Skeletal muscle cell (primary cell): Measurements from ENCODE around the gene TMC5.

Experiments used
- DNase-seq: peaks from one replicate; pipeline ENCODE4 v3.0.0-alpha.2; 2010; ENCODE audit warnings: low read depth
- H3K4me3 ChIP-seq: 2 replicates; pipeline ENCODE4 v1.5.1; 2011; ENCODE audit warnings: low read depth, mild to moderate bottlenecking, control low read depth, low read length, moderate library complexity

The TMC5 gene

DNA sequence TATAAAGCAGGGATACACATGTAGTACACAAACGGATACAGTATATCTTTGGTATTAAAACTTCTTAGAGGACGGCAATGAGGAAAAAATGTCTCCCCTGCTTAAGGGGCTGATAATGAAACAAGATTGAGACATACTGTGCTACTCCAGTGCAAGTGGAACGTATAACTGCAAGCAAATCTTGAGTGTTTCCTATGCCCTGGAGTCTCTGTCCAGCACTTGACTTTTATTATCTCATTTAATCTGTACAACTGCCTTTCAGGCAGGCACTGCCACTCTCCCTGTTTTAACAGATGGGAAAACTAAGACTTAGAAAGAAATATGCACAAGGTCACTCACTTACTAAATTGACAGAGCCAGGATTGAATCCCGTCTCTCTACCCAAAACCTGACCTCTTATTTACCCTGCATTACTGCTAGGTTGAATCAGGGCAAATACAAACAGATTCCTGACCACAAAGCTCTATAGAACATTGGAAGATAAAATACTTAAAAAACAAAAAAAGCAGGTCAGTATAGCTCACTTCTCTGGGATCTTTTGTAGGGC is 28.7 kb downstream of the TMC5 start:
- no peak overlapping the region for H3K4me3 ChIP-seq
- no peak for DNase-seq

DNA sequence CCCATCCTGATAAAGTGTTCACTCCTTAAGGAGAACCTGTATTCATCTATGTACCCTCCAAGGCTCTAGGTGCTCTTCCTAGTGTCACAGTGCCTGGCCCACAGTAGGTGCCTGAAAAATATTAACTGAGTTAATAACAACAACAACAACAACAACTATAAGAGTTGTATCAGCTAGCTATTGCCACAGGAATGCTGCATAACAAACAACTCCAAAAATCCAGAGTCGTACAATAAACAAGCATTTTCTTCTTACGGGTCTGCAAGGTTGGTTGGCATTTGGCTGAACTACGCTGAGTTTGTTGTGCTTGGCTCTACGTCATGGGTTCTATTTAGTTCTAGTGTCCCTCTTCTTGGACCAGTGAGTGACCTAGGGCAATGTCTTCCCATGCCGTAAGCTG is 29.2 kb downstream of the TMC5 start:
- H3K4me3 ChIP-seq = no peak overlapping the region
- DNase-seq = no peak

DNA sequence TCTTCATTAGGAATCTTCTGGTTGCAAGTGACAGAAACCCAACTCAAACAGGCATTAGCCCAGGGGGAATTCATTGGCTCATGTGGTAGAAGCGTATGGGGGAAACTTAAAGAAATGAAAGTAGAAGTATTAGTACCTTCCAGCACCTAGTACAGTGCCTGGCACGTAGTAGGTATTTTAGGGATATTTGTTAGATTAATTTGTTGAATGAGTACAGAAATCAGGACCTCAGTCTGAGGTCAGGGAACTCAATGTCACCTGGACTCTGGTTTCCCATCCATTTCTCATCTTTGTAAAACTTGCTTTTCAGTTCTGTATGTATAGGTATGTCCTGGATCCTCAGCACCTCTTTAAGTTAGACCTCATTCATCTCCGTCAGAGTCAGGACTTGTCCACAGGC is 32.5 kb downstream of the TMC5 start:
- no peak for DNase-seq
- no peak overlapping the region for H3K4me3 ChIP-seq

DNA sequence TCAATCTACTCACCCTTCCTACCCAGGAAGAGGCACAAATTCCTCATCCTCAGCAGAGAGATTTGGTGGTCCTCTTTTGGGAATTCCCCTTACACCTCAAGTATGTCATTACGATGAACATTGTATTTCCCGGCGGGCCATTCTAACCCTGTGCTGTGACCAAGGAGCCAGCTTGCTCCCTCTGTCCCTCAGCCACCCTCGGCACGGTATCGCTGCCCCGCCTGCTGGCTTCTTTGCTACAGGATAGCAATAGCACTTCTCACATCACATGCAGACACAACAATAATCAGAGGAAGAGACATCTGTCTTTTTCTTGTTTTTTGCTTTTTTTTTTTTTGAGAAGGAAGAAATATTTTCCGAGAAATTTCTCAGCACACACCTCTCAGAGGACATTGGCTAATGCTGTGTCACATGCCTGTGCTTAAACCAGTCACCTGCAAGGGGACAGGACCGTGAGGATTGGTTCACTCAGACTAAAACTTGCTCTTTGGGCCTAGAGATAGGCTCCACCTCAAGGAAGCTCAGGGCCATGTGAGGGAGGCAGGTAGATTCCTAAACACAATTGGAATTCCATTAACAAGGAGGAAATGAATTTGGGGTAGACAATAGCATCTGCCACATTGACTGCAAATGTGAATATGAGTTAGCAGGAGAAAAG is 41.2 kb downstream of the TMC5 start:
- DNase-seq = no peak
- H3K4me3 ChIP-seq = no peak overlapping the region

DNA sequence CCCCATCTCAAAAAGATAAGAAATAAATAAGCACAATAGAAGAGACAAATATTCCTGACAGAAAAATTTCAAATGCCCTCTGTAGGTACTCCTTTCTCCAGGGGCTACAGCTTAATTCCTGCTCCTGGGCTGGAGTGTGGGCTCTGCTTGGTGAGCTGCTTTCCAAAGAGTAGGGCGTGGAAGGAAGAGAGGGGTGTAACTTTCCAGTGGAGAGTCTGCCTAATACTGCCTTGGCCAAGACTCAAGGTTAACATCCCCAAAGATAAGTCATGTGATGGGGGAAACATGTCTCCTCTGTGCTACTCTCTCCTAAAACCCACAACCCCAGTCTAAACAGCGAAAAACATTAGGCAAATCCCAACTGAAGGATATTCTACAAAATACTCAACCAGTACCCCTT is 42.7 kb downstream of the TMC5 start:
- no peak for DNase-seq
- H3K4me3 ChIP-seq = no peak overlapping the region

DNA sequence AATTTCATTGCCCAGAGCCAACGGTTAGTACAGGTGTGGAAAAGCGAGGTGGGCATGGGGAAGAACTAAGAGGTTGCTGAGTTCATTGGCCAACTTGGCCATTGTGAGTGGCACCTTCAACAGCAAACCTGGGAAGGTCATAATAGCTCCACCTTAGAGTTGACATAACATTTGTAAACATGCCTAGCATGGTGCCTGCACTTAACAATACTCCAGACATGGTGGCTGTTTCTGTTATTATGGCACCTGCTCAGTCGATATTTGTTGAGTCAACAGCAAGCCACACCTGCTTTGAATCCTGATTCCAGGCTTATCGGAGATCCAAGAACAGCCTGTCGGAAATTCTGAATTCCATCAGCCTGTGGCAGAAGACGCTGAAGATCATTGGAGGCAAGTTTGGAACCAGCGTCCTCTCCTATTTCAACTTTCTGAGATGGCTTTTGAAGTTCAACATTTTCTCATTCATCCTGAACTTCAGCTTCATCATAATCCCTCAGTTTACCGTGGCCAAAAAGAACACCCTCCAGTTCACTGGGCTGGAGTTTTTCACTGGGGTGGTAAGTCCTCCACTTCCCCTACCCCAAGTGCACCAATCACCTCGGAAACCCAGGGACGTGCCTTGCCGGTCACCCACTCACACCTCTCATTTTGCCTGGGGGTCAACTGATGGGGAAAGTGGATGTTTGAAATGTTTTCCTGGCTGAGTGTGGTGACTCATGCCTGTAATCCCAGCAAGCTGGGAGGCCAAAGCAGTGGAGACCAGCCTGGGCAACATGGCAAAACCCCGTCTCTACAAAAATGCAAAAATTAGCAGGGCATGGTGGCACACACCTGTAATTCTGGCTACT is 46.0 kb downstream of the TMC5 start:
- H3K4me3 ChIP-seq = no peak overlapping the region
- no peak for DNase-seq

GRCh38 chr16:19468300-19468699 is 50.6 kb downstream of the TMC5 start:
- no peak overlapping the region for H3K4me3 ChIP-seq
- no peak for DNase-seq

- no peak for DNase-seq
- no peak overlapping the region for H3K4me3 ChIP-seq
These were observed 54.8 kb downstream of the TMC5 start for GRCh38 chr16:19472482-19472881.

- DNase-seq = no peak
- H3K4me3 ChIP-seq = no peak overlapping the region
These were observed 56.9 kb downstream of the TMC5 start for GRCh38 chr16:19474617-19475016.

DNA sequence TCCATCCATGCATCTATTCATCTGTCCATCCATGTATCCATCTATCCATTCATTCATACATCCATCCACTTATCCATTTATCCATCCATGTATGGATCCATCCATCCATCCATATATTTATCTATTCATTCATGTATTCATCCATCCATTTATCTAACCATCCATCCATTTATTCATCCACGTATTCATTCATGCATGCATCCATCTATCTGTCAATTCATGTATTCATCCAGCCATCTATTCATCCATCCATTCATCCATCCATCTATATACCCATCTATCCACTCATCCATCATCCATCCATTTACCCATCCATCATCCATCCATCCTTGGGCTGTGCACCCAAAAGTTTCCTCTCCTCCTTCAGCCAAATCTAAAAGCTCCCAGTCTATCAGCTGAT is 60.8 kb downstream of the TMC5 start:
- H3K4me3 ChIP-seq = no peak overlapping the region
- DNase-seq = no peak

- no peak for DNase-seq
- H3K4me3 ChIP-seq = no peak overlapping the region
These were observed 61.6 kb downstream of the TMC5 start for GRCh38 chr16:19479302-19479721.

DNA sequence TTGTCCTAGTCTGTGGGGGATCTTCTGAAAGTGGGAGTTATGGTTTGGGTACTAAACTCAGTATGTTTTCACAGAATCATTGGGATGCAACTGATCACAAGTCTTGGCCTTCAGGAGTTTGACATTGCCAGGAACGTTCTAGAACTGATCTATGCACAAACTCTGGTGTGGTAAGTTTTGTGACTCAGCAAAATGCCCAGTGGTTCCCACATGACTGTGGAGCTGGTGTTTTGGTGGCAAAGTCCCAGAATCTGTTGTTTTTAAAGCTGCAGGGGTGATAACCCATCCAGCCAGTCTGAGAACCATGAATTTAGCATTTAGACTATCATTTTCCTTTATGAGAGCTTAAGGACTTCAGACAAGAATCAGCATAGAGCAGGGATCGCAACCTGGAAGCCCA is 63.6 kb downstream of the TMC5 start:
- DNase-seq = no peak
- no peak overlapping the region for H3K4me3 ChIP-seq

- DNase-seq = no peak
- no peak overlapping the region for H3K4me3 ChIP-seq
These were observed 64.1 kb downstream of the TMC5 start for GRCh38 chr16:19481769-19482168.

- DNase-seq = no peak
These were observed 64.6 kb downstream of the TMC5 start for GRCh38 chr16:19482291-19482690.

GRCh38 chr16:19484096-19484495 is 66.4 kb downstream of the TMC5 start:
- no peak for DNase-seq

More at GRCh38 chr16:19482291-19482690, 64.6 kb downstream of the TMC5 start:
- H3K4me3 ChIP-seq = no peak overlapping the region

GRCh38 chr16:19485611-19486010 is 67.9 kb downstream of the TMC5 start:
- no peak for DNase-seq
- no peak overlapping the region for H3K4me3 ChIP-seq

More at GRCh38 chr16:19484096-19484495, 66.4 kb downstream of the TMC5 start:
- H3K4me3 ChIP-seq = no peak overlapping the region

DNA sequence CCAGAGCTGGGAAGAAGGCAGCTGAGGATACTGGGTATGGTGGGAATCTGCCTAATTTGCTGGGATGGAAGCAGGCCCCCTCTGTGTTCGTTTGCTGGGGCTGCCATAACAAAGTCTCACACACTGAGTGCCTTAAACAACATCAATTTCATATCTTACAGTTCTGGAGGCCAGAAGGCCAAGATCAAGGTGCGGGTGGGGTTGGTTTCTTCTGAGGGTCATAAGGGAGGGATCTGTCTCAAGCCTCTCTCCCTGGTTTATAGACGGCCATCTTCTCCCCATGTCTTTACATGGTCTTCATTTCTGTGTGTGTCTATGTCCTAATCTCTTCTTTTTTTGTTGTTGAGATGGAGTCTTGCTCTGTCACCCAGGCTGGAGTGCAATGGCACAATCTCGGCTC is 68.4 kb downstream of the TMC5 start:
- DNase-seq = no peak
- H3K4me3 ChIP-seq = no peak overlapping the region

DNA sequence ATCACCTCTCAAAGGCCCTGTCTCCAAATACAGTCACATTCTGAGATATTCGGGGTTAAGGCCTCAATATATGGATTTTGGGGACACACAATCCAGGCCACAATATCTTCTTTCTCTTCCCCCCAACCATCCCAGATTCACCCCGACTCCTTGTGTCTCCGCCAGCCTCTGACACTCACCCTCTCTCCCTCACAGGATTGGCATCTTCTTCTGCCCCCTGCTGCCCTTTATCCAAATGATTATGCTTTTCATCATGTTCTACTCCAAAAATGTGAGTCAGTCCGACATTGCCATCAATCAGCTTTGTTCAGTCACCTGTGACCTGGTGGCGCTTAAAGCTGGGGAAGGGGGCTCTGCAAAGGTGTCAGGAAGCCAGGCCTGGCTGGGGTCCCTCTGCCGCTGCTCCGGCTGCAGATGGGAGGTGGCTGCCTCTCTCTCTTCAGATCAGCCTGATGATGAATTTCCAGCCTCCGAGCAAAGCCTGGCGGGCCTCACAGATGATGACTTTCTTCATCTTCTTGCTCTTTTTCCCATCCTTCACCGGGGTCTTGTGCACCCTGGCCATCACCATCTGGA is 69.2 kb downstream of the TMC5 start:
- no peak for DNase-seq

DNA sequence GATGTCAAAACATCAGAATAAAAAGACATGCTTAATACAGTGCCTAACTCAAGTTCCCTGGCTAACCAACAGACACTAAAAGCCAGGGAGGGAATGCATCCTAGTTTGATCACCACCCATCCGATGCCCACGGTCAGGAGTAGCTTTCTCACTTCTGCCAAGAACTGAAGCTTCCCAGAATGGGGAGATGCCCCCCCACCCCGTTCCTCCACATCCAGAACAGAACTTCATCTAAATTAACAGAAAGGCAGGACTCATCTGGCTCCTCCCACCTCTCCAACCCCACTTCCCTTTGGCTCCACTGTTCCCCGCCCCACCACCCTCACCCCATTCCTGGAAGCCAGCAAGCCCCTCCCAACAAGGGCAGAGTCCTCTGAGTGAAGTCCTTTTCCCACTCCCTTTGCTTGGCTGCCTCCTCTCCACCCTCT is 70.5 kb downstream of the TMC5 start:
- H3K4me3 ChIP-seq = no peak overlapping the region
- DNase-seq = no peak

More for the DNA sequence above, 69.2 kb downstream of the TMC5 start:
- H3K4me3 ChIP-seq = no peak overlapping the region

DNA sequence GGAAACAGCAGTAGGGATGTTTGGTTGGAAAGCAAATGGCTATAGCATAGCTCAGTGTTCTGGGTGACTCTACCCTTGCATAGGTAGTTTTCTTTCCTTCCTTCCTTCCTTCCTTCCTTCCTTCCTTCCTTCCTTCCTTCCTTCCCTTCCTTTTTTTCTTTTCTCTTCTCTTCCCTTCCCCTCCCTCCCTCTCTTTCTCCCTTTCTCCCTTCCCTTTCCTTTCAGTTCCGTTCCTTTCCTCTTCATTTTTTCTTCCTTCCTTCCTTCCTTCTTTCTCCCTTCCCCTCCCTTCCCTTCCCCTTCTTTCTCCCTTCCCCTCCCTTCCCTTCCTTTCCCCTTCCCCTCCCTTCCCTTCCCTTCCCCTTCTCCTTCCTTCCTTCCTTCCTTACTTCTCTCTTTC is 72.9 kb downstream of the TMC5 start:
- no peak for DNase-seq
- no peak overlapping the region for H3K4me3 ChIP-seq
